GM19452 (cell line): ENCODE results near the gene GLIS1.

Experiments used
- ATAC-seq: cut with Tn5 transposase; IDR thresholded peaks from one replicate; pipeline ENCODE4 v1.9.1; 2021; ENCODE audit not compliant: unreplicated experiment

Gene GLIS1

DNA sequence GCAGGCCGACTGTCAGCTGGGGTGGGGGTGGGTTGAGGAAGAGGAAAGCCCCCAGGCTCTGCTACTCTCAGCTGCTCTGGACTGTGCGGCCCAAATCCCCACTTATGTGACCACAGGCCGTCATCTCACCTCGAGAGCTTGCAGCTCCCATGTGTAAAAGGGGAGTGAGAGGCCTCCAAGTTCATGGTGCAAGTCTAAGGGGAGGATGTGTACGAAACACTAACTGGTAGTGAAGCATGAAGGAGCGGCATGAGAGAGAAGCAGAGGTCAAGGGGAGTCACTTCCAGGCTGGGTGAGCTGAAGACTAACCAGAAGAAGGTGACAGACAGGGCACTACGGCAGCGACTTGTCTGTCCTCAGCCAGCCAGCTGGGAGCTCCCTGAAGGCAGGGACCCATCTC, 43.8 kb downstream of the GLIS1 start:
- ATAC-seq, result no peak

DNA sequence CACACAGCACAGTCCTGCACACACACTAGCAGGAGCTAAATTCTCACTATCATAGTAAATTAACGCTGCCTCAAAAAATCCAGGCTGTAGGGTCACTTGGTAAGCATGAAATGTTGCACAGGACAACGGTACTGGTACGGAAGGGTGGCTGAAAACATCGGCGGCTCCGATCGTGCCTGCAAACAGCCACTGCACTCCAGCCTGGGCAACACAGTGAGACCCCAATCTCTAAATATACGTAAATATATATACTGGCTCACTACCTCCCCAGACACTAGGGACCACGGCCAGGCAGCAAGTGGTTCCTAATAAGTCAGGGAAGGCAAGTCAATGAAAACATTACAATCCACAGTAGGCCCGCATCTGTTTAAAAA, 44.3 kb downstream of the GLIS1 start:
- no peak for ATAC-seq

DNA sequence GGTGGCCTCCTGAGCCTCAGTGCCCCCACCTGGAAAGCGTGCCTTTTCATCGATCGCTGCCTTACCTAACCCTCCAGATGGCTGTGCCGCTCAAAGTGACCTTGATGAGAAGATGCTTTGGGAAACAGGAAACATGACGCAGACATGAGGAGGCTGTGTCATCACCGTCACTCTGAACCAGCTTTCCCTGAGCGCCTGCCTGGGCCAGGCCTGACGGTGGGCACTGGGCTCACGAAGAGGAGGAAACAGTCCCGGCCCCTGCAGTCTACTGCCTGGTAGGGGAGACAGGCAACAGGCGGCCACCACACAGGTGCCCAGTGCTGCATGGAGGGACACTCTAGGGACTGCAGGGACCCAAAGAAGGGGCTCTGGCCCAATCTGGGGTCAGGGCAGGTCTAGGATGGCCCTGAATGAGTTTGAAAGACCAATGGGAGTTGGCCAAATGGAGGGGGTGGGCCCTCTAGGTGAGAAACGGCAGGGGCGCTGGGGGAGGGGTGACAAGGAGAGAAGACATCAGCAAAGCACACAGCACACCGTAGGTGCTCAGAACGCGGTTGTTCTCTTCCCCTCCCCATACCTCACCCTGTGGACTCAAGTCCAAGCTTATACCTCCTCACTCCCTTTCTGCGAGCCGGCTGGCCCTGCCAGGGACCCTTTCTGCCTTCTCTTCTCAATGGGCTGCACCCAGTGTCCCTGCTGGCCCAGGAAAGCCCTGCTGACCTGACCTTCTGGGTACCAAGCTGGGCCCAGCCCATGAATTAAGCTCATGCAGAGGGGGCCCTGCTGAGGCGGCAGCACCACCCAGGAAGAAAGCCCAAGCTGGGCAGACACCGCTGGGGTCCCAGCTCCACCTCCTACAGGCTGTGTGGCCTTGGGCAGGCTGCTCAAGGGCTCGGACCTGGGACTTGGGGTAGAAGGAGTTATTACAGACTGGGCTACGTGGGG, 44.9 kb downstream of the GLIS1 start:
- ATAC-seq, result no peak

DNA sequence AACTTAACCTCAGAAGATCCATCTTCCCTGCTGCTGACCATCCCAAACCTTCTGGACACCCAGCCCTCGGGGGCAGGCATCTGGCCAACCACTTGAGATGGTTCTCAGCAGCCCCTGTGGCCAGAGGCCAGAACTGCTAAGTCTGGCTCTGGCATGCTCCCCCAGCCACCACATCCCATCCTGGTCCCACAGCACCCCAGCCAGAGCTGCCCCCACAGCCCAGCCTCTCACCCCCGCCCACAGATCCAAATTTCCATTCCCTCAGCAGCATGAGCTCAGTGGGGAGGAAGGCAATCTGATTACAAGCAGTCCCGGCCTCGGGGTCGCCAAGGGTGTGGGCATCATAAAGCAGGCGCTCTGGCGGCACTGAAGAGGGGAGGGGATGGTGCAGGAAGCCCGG, 45.6 kb downstream of the GLIS1 start:
- no peak for ATAC-seq

DNA sequence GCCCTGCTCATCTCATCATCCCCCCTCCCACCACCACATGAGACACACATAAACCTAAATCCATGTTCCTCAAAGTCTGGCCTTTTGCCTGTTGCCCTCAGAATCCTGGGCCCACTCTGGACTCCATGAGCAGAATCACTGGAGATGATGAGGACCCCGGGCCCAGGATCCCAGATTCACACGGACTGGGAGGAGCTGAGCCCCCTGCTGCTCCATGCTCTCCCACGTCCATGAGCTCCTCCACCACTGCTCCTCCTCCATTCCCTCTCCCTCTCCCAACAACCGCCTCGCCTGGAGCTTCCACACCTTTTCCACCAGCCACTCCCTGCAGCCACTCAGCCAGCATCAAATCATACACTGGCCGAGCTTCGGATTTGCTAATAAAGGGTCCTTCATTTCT, 47.6 kb downstream of the GLIS1 start:
- no peak for ATAC-seq

DNA sequence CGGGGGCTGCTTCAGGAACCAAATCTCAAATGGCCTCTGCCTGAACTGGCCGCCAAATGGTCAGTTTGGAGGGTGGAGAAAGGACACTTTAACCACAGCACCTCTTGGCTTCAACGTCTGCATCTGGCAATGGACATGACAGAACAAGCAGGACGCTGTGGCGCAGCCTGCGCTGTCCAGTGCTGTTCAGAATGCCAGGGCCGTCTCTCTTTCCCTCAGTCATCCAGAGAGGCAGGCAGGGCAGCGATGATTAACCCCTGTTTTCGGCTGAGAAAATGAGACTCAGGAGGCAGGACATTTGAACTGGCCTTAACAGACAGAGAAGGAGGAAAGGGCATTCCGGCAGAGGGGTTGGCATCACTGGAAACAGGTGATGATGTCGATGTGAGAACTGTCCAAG, 48.6 kb downstream of the GLIS1 start:
- no peak for ATAC-seq

DNA sequence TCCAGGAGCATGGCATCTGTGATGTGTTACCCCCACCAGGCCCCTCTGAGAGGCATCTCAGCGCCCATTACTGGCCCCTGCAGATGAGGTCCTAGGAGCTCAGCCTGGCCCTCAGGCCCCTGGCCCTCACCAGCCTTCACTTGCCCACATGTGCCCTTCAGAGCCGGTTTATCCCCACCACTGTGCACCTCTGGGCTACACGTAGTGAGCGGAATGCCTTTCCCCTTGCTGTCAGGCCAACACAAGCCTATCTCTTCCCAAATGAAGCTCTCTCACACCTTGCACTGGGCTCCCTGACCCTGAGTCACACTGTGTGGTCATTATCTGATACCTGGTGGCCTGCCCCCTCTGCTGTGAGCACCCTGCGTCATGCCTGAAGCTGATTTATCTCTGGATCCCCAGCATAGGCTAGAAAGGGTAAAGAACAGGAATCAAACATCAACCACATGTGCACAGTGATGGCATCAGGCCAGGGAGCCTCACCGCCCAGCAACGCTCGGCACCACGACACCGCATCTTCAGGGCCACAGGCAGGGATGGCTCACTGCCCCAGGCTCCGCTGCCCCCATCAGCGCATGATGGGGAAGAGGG, 49.1 kb downstream of the GLIS1 start:
- no peak for ATAC-seq

DNA sequence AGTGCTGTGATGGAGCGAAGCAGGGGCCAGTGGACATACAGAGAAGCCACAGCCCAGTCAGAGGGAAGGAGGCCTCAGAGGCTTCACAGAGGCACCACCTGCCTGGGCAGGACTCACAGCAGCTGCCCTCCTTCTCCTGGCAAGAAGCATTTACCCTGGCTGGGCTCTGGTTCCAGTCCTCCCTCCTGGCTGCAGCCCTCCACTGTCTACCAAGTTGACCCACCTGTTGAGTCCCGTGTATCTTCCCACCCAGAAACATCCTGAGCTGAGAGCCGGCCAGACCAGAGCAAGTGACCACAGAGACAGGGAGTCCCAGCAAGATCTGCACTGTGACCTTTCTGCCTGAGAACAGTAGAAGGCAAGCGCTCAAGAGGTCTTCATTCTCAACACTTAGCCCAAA, 49.7 kb downstream of the GLIS1 start:
- ATAC-seq, result no peak

DNA sequence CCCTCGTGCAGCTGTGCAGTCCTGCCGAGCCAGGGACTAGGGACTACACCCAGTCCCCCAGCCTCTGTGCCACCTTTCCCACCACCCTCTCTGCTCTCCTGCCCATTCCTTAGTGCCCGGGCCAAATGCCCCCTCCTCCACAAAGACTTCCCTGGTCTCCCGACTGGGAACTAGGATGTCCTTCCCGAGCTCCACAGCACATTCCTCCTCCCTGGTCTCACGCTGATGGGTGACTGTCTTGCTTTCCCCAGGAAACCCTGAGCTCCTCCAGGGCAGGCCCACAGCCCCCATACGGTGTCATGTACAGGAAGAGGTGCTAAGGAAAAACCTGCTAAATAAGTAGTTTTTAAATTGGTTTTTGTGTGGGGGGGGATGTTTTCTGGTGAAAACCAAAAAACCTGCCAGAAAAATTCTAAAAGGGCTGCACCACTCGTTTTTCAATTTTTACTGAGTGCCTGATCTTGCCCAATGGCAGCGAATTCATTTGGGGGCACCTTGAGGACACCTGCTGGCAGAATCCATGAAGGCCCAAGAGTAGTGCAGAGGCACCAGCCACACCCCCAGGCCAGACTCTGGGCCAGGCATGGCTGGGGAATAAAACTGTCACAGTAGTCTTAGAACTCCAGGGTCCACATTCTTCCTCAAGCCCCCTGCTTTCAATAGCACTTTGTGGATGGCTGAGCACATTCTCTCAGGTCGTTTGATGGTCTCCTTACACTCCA, 50.4 kb downstream of the GLIS1 start:
- no peak for ATAC-seq

DNA sequence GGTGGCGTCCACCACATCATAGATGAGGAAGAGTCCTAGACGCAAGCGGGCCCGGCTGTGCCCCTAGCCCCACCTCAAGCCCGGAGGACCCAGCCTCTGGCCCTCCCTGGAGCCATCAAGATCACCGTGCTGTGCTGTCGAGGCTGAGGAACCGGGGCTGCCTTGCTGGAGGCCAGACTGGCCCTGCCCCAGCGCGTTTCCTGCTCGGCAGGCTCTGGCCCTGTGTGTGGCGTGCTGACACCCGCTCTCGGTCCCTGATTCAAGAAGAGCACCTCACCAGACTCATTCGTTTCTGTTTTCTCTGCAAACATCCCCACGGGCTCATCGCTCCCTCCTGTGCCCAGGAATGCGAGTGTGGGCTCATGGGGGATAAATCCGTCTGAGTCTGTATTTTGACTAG, 51.1 kb downstream of the GLIS1 start:
- no peak for ATAC-seq

DNA sequence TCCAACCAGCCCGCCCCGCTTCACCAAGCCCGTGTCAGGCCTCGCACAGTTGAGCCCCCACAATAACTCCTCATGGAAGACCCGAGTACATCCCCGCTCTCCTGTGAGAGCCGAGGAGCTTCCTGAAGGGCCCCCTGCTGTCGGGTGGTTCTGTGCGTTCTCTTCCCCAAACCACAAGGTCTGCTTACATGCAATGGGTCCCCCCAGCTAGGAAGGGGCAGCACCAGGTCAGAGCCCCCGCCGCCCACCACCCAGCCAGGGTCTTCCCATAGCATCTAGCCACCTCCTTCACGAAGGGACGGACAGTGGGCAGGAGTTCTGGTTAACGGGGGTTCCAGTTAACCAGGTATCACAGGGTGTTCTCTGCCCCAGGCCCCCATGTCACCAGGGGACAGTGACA, 51.5 kb downstream of the GLIS1 start:
- no peak for ATAC-seq

DNA sequence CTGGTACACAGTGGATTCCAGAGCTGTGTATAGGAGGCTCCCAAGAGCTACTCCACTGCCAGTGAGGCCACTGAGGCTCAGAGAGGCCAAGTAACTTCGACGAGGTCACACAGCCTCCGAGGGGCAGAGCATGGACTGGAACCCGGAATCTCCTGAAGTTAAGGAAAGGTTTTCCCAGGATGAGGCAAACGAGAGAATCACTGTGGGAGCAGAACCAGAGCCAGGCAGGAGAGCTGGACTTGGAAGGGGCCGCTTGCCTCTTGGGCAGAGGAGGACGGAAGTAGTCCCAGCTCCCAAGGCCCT, 52.0 kb downstream of the GLIS1 start:
- no peak for ATAC-seq

DNA sequence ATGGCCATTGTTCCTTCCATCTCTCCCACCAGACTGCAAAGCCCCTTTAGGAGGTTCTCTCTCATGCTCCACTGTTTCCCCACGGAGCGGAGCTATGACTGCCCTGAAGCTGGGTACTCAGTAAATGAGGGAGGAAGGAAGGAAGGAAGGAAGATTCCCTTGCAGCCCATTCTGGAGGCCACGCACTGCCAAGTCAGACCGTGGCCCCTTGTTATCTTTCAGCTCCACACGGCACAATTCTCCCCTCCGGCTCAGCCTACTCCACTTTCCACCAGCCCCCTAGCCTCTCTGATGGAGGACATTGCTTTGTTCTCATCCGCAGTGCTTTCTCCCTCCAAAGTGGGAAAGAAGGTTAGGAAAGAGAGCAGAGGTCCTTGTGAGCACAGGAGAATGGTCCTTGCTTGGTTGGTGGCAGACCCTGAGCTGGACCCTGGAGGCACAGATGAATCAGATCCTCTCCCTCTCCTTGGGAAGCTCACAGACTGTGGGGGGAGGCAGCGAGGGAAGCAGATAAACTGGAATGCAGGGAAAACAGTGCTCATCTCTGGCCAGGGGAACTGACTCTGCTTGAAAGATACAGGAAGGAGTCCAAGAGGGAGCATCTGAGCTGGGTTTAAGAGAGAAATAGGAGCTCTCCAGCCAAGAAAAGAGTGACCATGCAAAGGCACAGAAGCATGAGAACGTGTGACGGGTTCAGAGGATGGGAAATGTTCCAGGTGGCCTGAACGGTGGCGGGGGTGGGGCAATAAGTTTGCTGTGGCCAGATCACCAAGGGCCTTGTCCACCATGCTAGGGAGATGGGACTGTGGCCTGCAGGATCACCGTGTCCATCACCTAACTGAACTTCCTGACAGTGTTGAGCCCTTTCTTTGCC, 52.6 kb downstream of the GLIS1 start:
- ATAC-seq, result no peak

DNA sequence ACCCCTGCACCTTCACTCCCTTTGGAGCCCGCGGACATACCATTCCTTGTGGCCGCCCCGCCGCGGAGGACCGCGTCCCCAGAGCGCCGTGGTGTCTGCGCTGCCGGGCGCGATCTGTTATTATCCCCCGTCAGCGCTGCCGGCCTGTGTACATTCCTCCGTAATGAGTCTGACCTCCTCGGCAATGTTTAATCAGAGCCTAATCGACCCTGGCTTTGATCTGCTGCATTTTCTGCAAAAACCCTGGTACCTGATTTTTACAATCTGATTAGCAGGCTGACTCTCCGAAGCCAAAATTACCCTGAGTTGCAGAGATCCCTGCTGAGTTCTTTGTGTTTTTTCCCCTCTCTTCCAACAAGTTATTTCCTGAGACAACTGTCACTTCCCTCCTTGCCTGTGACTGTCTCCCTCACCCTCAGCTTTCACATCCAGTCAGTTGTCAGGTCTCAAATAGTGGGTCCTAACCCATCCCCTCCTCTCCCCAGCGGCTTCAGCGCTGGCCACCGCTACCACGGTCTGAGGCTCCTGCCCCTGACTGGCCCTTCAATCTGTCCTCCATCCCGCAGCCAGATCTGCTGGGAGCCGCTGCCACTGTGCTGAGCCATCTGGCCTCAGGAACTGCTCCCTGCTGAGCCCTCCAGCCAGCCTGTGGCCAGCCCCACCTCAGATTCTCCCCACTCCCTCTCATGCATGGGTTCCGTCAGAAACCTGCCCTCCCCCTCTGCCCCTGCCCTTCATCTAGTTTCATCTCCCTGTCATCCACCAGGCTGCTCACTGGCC, 53.5 kb downstream of the GLIS1 start:
- no peak for ATAC-seq

DNA sequence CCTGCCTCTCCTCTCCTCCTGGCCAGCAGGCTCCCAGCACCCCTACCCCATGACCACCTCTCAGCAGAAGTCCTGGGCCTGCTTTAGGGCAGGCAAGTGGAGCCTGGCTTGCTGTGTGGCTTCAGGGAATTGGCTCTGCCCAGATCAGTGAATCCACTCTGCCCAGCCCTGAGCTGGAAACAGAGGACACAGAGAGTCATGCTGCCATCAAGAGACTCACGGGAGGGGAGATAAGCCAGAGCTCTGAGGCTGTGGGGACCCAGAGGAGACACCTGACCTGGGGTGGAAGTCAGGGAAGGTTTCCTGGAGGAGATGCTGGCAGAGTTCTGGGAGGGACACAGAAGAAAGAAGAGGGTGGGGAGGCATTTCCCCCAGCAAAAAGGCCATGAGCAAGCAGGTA, 54.2 kb downstream of the GLIS1 start:
- no peak for ATAC-seq

DNA sequence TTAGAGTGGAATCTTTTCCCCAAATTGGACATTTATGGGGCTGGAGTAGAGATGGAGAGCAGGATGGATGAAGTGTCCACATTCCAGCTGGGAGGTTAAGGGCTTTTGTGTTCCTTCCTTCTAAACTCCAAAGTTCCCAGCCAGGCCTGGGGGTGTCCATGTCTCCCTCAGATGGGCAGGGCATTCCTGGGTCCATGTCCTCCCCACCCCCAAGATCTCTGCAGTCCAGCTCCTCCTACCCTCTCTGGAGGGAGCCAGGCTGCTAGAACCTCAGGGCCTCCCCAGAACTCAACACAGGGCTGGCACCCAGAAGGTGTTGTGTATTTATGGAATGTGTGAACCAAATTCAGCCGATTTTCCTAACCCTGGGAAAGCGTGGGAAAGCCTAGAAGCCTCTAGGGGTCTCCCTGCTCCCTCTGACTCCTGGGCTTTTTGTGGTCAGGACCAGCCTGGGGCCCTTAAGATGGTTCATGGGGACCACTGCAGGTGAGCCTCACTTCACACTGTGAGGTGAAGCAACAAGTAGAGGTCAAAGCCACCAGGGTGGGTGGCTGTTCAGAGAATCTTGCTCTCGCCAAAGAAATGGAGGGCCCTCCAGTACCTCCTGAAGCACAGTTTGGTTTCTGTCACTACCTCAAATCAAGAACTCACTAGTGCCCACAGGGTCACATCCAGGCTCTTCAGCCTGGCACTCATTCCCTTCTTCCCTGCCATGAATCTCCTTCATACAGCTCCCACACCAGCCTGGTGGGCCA, 54.8 kb downstream of the GLIS1 start:
- no peak for ATAC-seq

DNA sequence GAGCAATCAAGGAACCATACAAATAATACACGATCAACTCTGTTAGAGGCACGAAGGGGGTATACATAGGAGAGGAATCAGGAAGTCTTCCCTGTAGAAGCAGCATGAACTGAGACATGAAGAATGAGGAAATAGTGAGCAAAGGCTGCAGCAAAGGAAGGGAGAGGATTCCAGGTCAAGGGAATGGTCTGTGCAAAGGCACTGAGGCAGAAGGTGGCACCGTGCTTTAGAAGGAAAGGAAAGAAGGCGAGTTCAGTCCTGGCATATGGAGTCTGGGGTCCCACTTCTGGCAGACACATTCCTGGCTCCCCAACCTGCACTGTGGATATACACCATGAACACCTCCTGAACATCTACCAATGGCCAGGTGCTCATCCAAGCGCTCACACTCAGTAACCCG, 56.1 kb downstream of the GLIS1 start:
- ATAC-seq, result no peak

DNA sequence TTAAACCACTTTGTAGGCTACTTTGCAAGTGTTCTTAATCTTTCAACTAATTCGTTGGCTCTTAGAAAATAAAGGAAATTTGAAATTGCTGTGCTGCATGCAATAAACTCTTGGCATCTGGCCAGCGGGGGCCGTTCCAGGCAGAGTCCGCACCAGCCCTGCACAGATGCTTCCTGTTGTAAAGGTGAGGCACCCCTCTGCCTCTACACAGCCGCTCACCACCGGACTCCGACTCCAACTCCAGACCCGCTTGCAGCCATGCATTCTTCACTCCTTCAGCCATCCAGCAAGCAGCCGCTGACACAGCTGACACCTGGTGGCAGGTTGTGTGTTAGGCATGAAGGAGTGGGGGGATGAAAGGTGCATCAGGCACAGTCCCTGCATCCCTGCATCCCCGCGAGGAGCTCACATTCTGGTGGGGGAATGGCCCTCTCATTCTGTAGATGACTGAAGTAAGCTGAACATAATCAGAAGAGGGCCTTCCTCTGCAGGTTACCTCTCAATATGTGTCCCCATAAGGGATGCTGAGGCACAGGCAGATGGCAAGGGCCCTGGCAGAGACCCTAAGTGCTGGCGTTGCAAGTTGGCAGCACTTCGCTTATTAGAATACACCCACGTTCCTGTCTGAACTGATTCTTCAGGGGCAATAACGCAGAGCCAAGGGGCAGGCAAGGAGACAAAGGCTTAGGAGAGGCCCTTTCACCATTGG, 56.8 kb downstream of the GLIS1 start:
- no peak for ATAC-seq

DNA sequence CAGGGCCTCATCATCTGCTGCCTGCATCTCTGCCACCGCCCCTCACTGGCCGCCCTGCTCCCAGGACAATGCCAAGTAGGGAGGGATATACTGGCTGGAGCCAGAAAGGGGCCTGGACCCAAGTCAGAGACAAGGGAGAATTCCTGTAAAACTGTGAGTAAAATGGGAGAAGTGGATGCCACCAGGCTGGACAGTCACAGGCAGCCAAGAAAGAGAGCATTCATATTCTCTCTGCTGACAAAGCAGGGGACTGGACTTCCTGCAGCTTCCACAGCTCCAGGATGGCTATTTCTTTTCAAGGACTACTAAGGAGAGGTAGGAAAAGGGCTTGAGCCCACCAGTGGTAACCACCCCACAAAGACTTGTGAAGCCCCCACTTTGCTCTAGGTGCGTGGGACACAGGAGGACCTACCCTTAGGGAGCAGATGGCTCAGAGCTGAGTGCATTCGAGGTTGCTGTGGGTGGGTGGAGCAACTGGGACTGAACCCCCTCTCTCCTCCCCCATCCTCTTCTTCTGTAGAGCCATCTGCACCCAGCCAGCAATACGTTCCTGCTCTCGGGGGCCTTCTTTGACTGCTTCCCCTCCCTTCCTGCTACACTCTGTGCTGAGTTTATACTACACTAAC, 57.5 kb downstream of the GLIS1 start:
- no peak for ATAC-seq
